ENCODE results near the gene WDFY3.

WDFY3 gene

DNA sequence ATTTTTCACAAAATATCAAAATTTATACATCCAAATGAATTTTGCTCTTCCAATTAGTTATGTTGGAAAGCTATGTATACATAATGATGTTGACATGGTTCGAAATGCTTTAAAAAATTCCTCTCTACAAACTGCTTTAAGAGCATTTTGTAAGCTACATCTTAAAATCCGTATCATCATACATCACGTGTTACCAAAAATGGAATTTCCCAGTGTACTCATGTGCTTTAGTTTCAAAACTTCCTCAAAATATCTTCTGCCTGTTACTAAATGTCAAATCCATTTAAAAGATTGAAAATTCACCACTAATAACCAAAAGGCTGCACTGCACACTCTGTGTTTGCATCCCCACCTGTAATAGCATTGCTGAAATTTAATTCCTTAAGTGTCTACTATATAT, 87.9 kb downstream of the WDFY3 start:
- Histone ChIP-seq H2AFZ (ENCODE audit: low read length) (no peak overlapping the region), H3K4me1 (ENCODE audit: insufficient read depth, low read length, poor library complexity, severe bottlenecking) (no peaks in the 10 kb centered on the region), H3K27me3 (ENCODE audit: insufficient read depth, low read length, poor library complexity, severe bottlenecking) (no peaks in the 10 kb centered on the region), H3K9ac (ENCODE audit: low read depth, low read length, poor library complexity, severe bottlenecking) (no peak overlapping the region), H4K20me1 (ENCODE audit: insufficient read depth, low read length, poor library complexity, severe bottlenecking) (no peaks in the 10 kb centered on the region), H3K9me3 (ENCODE audit: insufficient read depth, low read depth, low read length) (no peaks in the 10 kb centered on the region), H3F3A (ENCODE audit: low read depth) (no peaks in the 10 kb centered on the region), H3K36me3 (ENCODE audit: insufficient read depth, low read length) (no peaks in the 10 kb centered on the region), H3K4me2 (ENCODE audit: low read depth, low read length, poor library complexity, severe bottlenecking) (no peak overlapping the region), H3K79me2 (ENCODE audit: insufficient read depth, low read length) (no peaks in the 10 kb centered on the region), H3K4me3 (ENCODE audit: low read length, poor library complexity, severe bottlenecking) (no peak overlapping the region), H3K9me2 (replicated peaks; ENCODE audit: low read depth, low read length) (no peaks in the 10 kb centered on the region)
- no peak for TF ChIP-seq EZH2phosphoT487 (IDR thresholded peaks at IDR 0.05; ENCODE audit: borderline replicate concordance)
- TF ChIP-seq, protein P1, sequence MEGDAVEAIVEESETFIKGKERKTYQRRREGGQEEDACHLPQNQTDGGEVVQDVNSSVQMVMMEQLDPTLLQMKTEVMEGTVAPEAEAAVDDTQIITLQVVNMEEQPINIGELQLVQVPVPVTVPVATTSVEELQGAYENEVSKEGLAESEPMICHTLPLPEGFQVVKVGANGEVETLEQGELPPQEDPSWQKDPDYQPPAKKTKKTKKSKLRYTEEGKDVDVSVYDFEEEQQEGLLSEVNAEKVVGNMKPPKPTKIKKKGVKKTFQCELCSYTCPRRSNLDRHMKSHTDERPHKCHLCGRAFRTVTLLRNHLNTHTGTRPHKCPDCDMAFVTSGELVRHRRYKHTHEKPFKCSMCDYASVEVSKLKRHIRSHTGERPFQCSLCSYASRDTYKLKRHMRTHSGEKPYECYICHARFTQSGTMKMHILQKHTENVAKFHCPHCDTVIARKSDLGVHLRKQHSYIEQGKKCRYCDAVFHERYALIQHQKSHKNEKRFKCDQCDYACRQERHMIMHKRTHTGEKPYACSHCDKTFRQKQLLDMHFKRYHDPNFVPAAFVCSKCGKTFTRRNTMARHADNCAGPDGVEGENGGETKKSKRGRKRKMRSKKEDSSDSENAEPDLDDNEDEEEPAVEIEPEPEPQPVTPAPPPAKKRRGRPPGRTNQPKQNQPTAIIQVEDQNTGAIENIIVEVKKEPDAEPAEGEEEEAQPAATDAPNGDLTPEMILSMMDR (conservative IDR thresholded peaks at IDR 0.05; ENCODE audit: low read length), result no peak

DNA sequence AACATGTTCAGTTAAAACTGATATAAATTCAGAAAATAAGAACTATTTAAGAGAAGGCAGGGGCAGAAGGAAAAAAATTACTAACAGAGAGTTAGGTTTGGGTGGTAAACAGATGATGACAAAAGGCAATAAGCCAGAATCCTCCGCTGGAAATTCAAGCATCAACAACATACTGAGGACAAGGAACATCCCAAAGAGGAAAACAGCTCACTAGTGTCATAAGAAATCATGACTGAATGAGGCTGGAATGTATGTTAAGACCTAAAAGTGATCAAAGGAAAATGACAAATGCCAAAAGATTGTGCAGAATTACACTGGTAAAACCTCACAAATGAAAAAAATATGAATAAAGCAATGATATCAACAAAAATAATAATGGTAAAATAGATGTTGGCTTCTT, 88.4 kb downstream of the WDFY3 start:
- H3K79me2 ChIP-seq (ENCODE audit: insufficient read depth, low read length), result no peaks in the 10 kb centered on the region
- no peaks in the 10 kb centered on the region for H3K9me3 ChIP-seq (ENCODE audit: insufficient read depth, low read depth, low read length)
- no peak overlapping the region for H3K4me3 ChIP-seq (ENCODE audit: low read length, poor library complexity, severe bottlenecking)
- H3K27me3 ChIP-seq (ENCODE audit: insufficient read depth, low read length, poor library complexity, severe bottlenecking), result no peaks in the 10 kb centered on the region
- H3K9me2 ChIP-seq (replicated peaks; ENCODE audit: low read depth, low read length), result no peaks in the 10 kb centered on the region
- no peak overlapping the region for H3K9ac ChIP-seq (ENCODE audit: low read depth, low read length, poor library complexity, severe bottlenecking)
- no peak overlapping the region for H2AFZ ChIP-seq (ENCODE audit: low read length)
- H3F3A ChIP-seq (ENCODE audit: low read depth), result no peaks in the 10 kb centered on the region
- TF ChIP-seq, protein P1 (conservative IDR thresholded peaks at IDR 0.05; ENCODE audit: low read length), result no peak
- TF ChIP-seq EZH2phosphoT487 (IDR thresholded peaks at IDR 0.05; ENCODE audit: borderline replicate concordance), result no peak
- H3K4me2 ChIP-seq (ENCODE audit: low read depth, low read length, poor library complexity, severe bottlenecking), result no peak overlapping the region
- no peaks in the 10 kb centered on the region for H3K36me3 ChIP-seq (ENCODE audit: insufficient read depth, low read length)
- H3K4me1 ChIP-seq (ENCODE audit: insufficient read depth, low read length, poor library complexity, severe bottlenecking), result no peaks in the 10 kb centered on the region
- no peaks in the 10 kb centered on the region for H4K20me1 ChIP-seq (ENCODE audit: insufficient read depth, low read length, poor library complexity, severe bottlenecking)

DNA sequence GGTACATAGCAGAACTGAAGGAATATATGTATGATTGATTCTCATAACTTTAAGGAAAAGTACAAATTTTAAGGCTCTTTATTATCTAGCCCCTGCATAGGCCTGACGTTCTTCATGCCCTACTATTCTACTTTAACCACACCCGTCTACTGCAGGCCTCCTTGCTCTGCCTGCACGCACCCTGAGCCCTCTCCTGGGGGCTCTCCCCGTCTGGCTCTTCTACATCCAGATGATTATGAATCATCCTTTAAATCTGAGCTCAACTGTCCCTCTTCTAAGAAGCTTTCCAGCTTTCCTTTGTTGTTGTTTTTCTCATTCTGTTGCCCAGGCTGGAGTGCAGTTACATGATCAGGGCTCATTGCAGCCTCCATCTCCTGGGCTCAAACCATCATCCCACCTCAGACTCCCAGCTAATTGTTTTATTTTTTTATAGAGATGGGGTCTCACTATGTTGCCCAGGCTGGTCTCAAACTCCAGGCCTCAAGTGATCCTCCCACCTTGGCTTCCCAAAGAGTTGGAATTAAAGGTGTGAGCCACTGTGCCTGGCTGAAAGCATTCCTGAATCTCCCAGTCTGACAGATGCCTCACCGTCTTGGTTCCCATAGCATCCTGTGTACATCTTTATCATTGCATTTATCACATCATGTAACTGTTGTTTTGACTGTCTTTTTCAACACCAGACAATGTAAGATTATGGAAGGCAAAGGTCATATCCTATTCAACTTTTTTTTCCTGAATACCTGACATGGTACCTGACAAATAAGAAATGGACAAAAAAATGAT, 89.2 kb downstream of the WDFY3 start:
- no peaks in the 10 kb centered on the region for H3K9me2 ChIP-seq (replicated peaks; ENCODE audit: low read depth, low read length)
- no peaks in the 10 kb centered on the region for H4K20me1 ChIP-seq (ENCODE audit: insufficient read depth, low read length, poor library complexity, severe bottlenecking)
- TF ChIP-seq EZH2phosphoT487 (IDR thresholded peaks at IDR 0.05; ENCODE audit: borderline replicate concordance), result no peak
- TF ChIP-seq, protein P1 (conservative IDR thresholded peaks at IDR 0.05; ENCODE audit: low read length), result no peak
- no peaks in the 10 kb centered on the region for H3K4me1 ChIP-seq (ENCODE audit: insufficient read depth, low read length, poor library complexity, severe bottlenecking)
- no peak overlapping the region for H2AFZ ChIP-seq (ENCODE audit: low read length)
- H3K9ac ChIP-seq (ENCODE audit: low read depth, low read length, poor library complexity, severe bottlenecking), result no peak overlapping the region
- no peaks in the 10 kb centered on the region for H3K27me3 ChIP-seq (ENCODE audit: insufficient read depth, low read length, poor library complexity, severe bottlenecking)
- no peak overlapping the region for H3K4me2 ChIP-seq (ENCODE audit: low read depth, low read length, poor library complexity, severe bottlenecking)
- H3K4me3 ChIP-seq (ENCODE audit: low read length, poor library complexity, severe bottlenecking), result no peak overlapping the region
- no peaks in the 10 kb centered on the region for H3K9me3 ChIP-seq (ENCODE audit: insufficient read depth, low read depth, low read length)
- H3F3A ChIP-seq (ENCODE audit: low read depth), result no peaks in the 10 kb centered on the region
- H3K79me2 ChIP-seq (ENCODE audit: insufficient read depth, low read length), result no peaks in the 10 kb centered on the region
- H3K36me3 ChIP-seq (ENCODE audit: insufficient read depth, low read length), result no peaks in the 10 kb centered on the region
